K562 (cell line): ENCODE measurements around the gene RIC3. TPM values are rescaled to one million over a fixed set of nuclear protein-coding genes. Genes with fewer than 3 reads are reported as not detected.

Experiments
- ATF7 ChIP-seq: fragments of 450-650 bp; IDR thresholded peaks from 2 replicates; pipeline ENCODE4 v1.7.1; 2014; ENCODE audit warnings: mild to moderate bottlenecking, moderate library complexity
- CBFA2T2 ChIP-seq: fragments of 450-650 bp; conservative IDR thresholded peaks from 2 replicates; pipeline ENCODE4 v1.6.1; 2017; ENCODE audit warnings: mild to moderate bottlenecking
- CHCHD3 ChIP-seq: fragments of 250-450 bp; sonication (Bioruptor Pico); IDR thresholded peaks from 2 replicates; pipeline ENCODE4 v2.1.2; 2022; ENCODE audit warnings: mild to moderate bottlenecking
- DDX20 ChIP-seq: fragments of 450-650 bp; IDR thresholded peaks from 2 replicates; pipeline ENCODE4 v1.6.1; 2016; ENCODE audit warnings: missing genetic modification characterization, low read depth, mild to moderate bottlenecking, missing compliant biosample characterization, moderate library complexity
- ELF1 ChIP-seq: fragments of 200-800 bp; sonication (Bioruptor generic); IDR thresholded peaks from 2 replicates; pipeline ENCODE4 v1.6.1; 2016; ENCODE audit warnings: missing genetic modification characterization, missing compliant biosample characterization
- ETS2 ChIP-seq: IDR thresholded peaks from 2 replicates; pipeline ENCODE4 v1.6.1; 2016; ENCODE audit warnings: borderline replicate concordance, missing genetic modification characterization, mild to moderate bottlenecking, moderate library complexity, missing compliant biosample characterization; ENCODE audit not compliant: poor library complexity, severe bottlenecking
- ETV5 ChIP-seq: sonication (generic); formaldehyde crosslinking; IDR thresholded peaks from 2 replicates; pipeline ENCODE4 v1.4.0; 2020; ENCODE audit warnings: low read depth, mild to moderate bottlenecking, missing genetic modification reagents
- GATAD2B ChIP-seq: fragments of 450-650 bp; IDR thresholded peaks from 2 replicates; pipeline ENCODE4 v1.6.1; 2017; ENCODE audit warnings: mild to moderate bottlenecking, borderline replicate concordance
- HDAC1 ChIP-seq, 2 experiments: fragments of 450-650 bp; IDR thresholded peaks; 2 replicates each; pipeline ENCODE4 v1.6.1; 2016 to 2017; ENCODE audit warnings: inconsistent platforms in 1 of 2, mild to moderate bottlenecking in 1 of 2, moderate library complexity in 1 of 2
- MAFF ChIP-seq: IDR thresholded peaks from 2 replicates; pipeline ENCODE4 v1.6.1; 2012; ENCODE audit warnings: low read length, improper control_type of control experiment
- MAFG ChIP-seq: fragments of 450-650 bp; conservative IDR thresholded peaks from 2 replicates; pipeline ENCODE4 v1.6.1; 2016; ENCODE audit warnings: missing genetic modification characterization, missing compliant biosample characterization
- MLLT1 ChIP-seq, 2 experiments: fragments of 450-650 bp; IDR thresholded peaks; 2 replicates each; pipeline ENCODE4 v1.6.1; 2016
- NR1H2 ChIP-seq: sonication (generic); formaldehyde crosslinking; IDR thresholded peaks from 2 replicates; pipeline ENCODE4 v1.4.0; 2020; ENCODE audit warnings: mild to moderate bottlenecking, missing genetic modification reagents
- SMARCC2 ChIP-seq: fragments of 450-650 bp; IDR thresholded peaks from 2 replicates; pipeline ENCODE4 v1.6.1; 2017; ENCODE audit warnings: antibody characterized with exemption, moderate library complexity, mild to moderate bottlenecking, low read depth
- ZNF584 ChIP-seq: fragments of 200-800 bp; sonication (Bioruptor generic); IDR thresholded peaks from 2 replicates; pipeline ENCODE4 v1.6.1; 2016; ENCODE audit warnings: low read depth, mild to moderate bottlenecking, missing genetic modification characterization, missing compliant biosample characterization
- ZNF717 ChIP-seq: fragments of 250-450 bp; sonication (Bioruptor Pico); IDR thresholded peaks from 2 replicates; pipeline ENCODE4 v1.5.0; 2021
- polyA plus RNA-seq, 8 experiments: library from polyadenylated mRNA; depleted of rRNA in 4 of 8; stranded (reverse) in 5 of 8; unstranded in 3 of 8; fragments of >200 nt; fragmentation: Nextera tagmentation in 2 of 8; fragmentation: Illumina TruSeq in 1 of 8; extraction: Ambion mirVana in 2 of 8; extraction: Trizol in 1 of 8; gene quantifications; 2 replicates each; pipeline versions ENCODE4 v1.2.1 to v1.2.3, GENCODE V29; 2011 to 2014; ENCODE audit warnings: inconsistent platforms in 1 of 8, missing spikeins in 1 of 8
- total RNA-seq, 7 experiments: library from RNA; depleted of rRNA in 6 of 7; stranded (reverse); fragments of >200 nt in 6 of 7; fragmentation: Illumina TruSeq in 2 of 7; extraction: Trizol in 2 of 7; gene quantifications; 2 replicates each; pipeline versions ENCODE4 v1.2.1 to v1.2.3, GENCODE V29; 2011 to 2021; ENCODE audit warnings: low replicate concordance in 1 of 7
- TF ChIP-seq, protein P1 (sequence below), 2 experiments: IDR thresholded peaks; 2 replicates each; pipeline ENCODE4 v1.6.1; 2011; ENCODE audit warnings: borderline replicate concordance in 1 of 2, control low read depth in 1 of 2, low read depth in 1 of 2, low read length in 1 of 2, mild to moderate bottlenecking in 1 of 2, mixed read lengths in 1 of 2, moderate library complexity in 1 of 2; ENCODE audit not compliant: insufficient read depth in 1 of 2, insufficient read length in 1 of 2, poor library complexity in 1 of 2, severe bottlenecking in 1 of 2; ENCODE audit errors: extremely low read depth in 1 of 2
- TF ChIP-seq, protein P2 (sequence below), 3 experiments: fragments of 200-800 bp in 1 of 3; fragments of 250-450 bp in 1 of 3; fragments of 450-650 bp in 1 of 3; sonication (Bioruptor Pico) in 1 of 3; sonication (Bioruptor generic) in 1 of 3; formaldehyde crosslinking in 1 of 3; IDR thresholded peaks; 2 replicates each; pipeline versions ENCODE4 v1.6.1 to v1.8.0; 2016 to 2022; ENCODE audit warnings: mild to moderate bottlenecking in 2 of 3, missing genetic modification characterization in 2 of 3, missing compliant biosample characterization in 1 of 3, moderate library complexity in 1 of 3
- TF ChIP-seq, protein P3 (sequence below): sonication (generic); formaldehyde crosslinking; IDR thresholded peaks from 2 replicates; pipeline ENCODE4 v1.8.0; 2022; ENCODE audit warnings: missing genetic modification reagents, mild to moderate bottlenecking, moderate library complexity, borderline replicate concordance

The RIC3 gene
- total and polyA plus RNA-seq, 9 of the 15 experiments (the other 6 are each of a cell fraction or from before 2014, with no cell fraction given) = 0.03 to 0.16 (median 0.05) TPM; not detected in 4

DNA sequence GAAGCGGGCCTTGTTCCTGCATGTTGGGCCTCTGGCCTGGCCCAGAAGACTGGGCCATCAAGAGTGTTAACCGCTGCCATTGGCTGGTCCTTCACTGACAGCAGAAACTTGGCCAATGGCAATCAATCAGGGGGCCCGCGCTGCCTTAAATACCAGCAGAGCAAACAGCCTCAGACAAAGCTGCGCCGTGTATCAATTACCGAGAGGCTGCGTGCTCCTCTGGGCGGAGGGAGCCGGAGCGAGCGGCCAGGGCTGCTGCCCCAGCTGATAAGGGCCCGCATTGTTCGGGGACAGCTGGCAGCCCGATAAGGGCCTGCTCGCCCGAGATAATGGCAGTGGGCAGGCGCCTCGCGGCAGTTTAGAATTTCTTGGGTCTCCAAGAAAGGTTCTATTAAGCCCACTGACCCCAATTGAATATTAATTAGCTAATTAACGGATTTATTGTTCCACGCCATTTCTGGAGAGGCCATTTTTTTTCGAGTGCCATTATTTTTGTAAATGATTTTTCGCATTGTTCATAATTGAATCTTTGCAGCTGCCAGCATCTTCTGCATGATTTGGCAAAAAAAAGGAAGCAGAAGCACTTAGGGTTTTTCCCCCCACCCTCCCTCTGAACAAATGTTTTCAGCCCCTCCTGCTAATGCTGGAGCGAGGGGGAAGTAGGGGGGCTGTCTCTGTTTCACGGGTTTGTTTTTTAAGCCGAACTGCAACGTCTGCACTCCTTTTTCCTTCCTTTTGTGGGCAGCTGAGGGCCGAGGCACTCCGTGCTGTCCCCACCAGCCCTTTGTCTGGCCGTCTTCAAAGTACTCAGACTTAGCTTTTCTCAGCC lies 37.6 kb upstream of the RIC3 start (continued):
- TF ChIP-seq MLLT1 (IDR thresholded peaks at IDR 0.05) = peak in 1 of 2 experiments; percentile 54; a peak in 1 of 4 replicates
- TF ChIP-seq, protein P1, sequence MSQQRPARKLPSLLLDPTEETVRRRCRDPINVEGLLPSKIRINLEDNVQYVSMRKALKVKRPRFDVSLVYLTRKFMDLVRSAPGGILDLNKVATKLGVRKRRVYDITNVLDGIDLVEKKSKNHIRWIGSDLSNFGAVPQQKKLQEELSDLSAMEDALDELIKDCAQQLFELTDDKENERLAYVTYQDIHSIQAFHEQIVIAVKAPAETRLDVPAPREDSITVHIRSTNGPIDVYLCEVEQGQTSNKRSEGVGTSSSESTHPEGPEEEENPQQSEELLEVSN (IDR thresholded peaks at IDR 0.05; ENCODE audit: borderline replicate concordance in 1 of 2, extremely low read depth in 1 of 2, insufficient read depth in 1 of 2, insufficient read length in 1 of 2, low read depth in 1 of 2, low read length in 1 of 2, poor library complexity in 1 of 2, severe bottlenecking in 1 of 2) = peak in 1 of 2 experiments; percentile 67
- peak; percentile 48; the same call in 1 of the 2 replicates for TF ChIP-seq ATF7
- TF ChIP-seq GATAD2B = peak; percentile 81
- peak; percentile 36; the same call in 1 of the 2 replicates for TF ChIP-seq ELF1
- TF ChIP-seq MAFF = peak; percentile 56
- TF ChIP-seq DDX20 (tag) = no peak
- TF ChIP-seq ETS2 = no peak
- TF ChIP-seq SMARCC2 = peak; percentile 89
- peak; percentile 97 for TF ChIP-seq ZNF584 (CRISPR knock-in tag)
- TF ChIP-seq CBFA2T2 = peak; percentile 98
- TF ChIP-seq, protein P2, sequence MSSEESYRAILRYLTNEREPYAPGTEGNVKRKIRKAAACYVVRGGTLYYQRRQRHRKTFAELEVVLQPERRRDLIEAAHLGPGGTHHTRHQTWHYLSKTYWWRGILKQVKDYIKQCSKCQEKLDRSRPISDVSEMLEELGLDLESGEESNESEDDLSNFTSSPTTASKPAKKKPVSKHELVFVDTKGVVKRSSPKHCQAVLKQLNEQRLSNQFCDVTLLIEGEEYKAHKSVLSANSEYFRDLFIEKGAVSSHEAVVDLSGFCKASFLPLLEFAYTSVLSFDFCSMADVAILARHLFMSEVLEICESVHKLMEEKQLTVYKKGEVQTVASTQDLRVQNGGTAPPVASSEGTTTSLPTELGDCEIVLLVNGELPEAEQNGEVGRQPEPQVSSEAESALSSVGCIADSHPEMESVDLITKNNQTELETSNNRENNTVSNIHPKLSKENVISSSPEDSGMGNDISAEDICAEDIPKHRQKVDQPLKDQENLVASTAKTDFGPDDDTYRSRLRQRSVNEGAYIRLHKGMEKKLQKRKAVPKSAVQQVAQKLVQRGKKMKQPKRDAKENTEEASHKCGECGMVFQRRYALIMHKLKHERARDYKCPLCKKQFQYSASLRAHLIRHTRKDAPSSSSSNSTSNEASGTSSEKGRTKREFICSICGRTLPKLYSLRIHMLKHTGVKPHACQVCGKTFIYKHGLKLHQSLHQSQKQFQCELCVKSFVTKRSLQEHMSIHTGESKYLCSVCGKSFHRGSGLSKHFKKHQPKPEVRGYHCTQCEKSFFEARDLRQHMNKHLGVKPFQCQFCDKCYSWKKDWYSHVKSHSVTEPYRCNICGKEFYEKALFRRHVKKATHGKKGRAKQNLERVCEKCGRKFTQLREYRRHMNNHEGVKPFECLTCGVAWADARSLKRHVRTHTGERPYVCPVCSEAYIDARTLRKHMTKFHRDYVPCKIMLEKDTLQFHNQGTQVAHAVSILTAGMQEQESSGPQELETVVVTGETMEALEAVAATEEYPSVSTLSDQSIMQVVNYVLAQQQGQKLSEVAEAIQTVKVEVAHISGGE (CRISPR knock-in tag; IDR thresholded peaks at IDR 0.05) = peak in 1 of 3 experiments; percentile 89; a peak in 2 of 6 replicates
- TF ChIP-seq NR1H2 = no peak
- TF ChIP-seq ETV5 (CRISPR knock-in tag) = peak; percentile 32; the same call in 1 of the 2 replicates
- TF ChIP-seq HDAC1 (IDR thresholded peaks at IDR 0.05) = peak in 1 of 2 experiments; percentile 55; a peak in 1 of 4 replicates
- TF ChIP-seq MAFG (tag) = peak; percentile 85
- TF ChIP-seq CHCHD3 (CRISPR knock-in tag) = no peak
- TF ChIP-seq, protein P3, sequence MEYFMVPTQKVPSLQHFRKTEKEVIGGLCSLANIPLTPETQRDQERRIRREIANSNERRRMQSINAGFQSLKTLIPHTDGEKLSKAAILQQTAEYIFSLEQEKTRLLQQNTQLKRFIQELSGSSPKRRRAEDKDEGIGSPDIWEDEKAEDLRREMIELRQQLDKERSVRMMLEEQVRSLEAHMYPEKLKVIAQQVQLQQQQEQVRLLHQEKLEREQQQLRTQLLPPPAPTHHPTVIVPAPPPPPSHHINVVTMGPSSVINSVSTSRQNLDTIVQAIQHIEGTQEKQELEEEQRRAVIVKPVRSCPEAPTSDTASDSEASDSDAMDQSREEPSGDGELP (CRISPR knock-in tag) = peak; percentile 98
- no peak for TF ChIP-seq ZNF717 (CRISPR knock-in tag)
